ENCODE data around the gene ABCB8.
A peak's percentile ranks its signal among the peaks of the same experiment; 100 is the strongest.

ABCB8 gene

DNA sequence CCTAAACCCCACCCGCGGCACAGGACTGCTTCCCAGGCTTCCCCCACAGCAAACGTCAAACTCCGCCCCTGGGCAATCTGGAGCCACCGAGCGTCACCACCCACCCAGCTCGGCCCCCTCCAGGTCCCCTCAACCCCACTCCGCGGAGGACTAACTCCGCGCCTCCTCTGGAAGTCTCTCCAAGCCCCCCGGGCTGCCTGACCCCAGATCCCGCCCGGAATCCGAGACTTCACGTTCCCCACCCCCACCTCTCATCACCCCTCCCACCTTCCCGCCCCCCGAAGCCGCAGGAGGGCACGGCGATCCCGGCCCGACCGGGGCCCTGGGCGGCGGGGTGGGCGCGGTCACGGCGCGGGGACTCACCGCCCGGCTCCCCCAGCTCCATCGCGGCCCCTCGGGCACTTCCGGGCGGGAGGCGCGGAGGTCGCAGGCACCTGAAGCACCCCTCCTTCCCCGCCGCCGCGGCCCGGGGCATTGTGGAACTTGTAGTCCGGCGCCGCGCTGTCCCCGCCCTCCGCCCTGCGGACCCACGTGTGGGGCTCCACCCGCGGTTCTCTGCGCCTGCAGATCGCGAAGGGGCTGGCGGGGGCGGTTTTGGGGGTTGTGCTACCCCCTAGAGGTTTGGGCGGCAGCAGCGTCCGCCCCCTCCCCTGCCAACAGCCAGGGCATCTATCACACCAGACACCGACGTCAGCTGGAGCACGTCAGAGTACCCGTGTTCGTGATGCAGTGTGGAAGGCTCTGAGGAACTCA is 55.0 kb downstream of the ABCB8 start, which contains the start of gene TMUB1:
TSS of gene TMUB1 (minus strand) at position 423 of the 753 bp plus-strand sequence. CDS start 930 bp downstream, outside the sequence.
- in situ Hi-C loops (cut with MboI; ENCODE audit: low sequenced_read_pairs, unreplicated experiment): no loop called here
- DNase-seq (ENCODE audit: low spot score): peak; percentile 89
- TF ChIP-seq, protein P1, sequence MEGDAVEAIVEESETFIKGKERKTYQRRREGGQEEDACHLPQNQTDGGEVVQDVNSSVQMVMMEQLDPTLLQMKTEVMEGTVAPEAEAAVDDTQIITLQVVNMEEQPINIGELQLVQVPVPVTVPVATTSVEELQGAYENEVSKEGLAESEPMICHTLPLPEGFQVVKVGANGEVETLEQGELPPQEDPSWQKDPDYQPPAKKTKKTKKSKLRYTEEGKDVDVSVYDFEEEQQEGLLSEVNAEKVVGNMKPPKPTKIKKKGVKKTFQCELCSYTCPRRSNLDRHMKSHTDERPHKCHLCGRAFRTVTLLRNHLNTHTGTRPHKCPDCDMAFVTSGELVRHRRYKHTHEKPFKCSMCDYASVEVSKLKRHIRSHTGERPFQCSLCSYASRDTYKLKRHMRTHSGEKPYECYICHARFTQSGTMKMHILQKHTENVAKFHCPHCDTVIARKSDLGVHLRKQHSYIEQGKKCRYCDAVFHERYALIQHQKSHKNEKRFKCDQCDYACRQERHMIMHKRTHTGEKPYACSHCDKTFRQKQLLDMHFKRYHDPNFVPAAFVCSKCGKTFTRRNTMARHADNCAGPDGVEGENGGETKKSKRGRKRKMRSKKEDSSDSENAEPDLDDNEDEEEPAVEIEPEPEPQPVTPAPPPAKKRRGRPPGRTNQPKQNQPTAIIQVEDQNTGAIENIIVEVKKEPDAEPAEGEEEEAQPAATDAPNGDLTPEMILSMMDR (IDR thresholded peaks at IDR 0.05; ENCODE audit: borderline replicate concordance, control extremely low read depth, extremely low read depth, insufficient read depth, missing control alignments): no peak

DNA sequence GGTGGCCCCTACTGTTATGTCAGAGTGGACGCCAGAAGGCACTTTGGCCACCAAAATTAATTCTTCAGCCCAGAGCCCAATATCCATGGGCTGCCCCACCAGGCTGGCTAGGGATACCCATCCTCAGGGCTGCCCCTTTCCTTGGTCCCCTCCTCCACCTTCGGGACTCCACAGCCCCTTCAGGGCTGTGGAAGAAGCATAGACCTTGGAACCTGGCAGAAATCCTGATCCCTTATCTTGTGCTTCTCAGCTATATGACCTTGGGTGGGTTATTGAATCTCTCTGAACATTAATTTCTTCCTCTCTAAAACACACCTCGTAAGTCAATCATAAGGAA is 55.5 kb downstream of the ABCB8 start:
- DNase-seq (ENCODE audit: low spot score): no peak
- TF ChIP-seq, protein P1 (IDR thresholded peaks at IDR 0.05; ENCODE audit: borderline replicate concordance, control extremely low read depth, extremely low read depth, insufficient read depth, missing control alignments): no peak
- in situ Hi-C loops (cut with MboI; ENCODE audit: low sequenced_read_pairs, unreplicated experiment): no loop called here

DNA sequence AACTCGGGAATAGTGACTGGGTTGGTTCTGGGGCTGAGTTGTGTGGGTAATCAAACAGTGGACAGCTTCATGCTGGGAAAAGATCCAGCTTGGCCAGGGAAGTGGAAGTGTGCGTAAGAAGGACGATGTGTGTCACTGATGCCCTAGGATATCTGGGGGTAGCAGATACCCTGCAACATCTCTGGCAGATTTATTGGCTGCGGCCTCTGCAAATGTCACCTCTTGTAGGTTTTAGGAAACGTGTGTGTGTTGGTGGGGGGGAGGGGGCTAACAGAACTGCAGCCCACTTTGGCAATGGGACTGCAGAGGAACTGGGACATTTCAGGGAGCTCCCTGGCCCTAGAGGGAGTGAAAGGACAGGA is 57.1 kb downstream of the ABCB8 start:
- in situ Hi-C loops (cut with MboI; ENCODE audit: low sequenced_read_pairs, unreplicated experiment): no loop called here
- no peak for DNase-seq (ENCODE audit: low spot score)
- TF ChIP-seq, protein P1 (IDR thresholded peaks at IDR 0.05; ENCODE audit: borderline replicate concordance, control extremely low read depth, extremely low read depth, insufficient read depth, missing control alignments): no peak

DNA sequence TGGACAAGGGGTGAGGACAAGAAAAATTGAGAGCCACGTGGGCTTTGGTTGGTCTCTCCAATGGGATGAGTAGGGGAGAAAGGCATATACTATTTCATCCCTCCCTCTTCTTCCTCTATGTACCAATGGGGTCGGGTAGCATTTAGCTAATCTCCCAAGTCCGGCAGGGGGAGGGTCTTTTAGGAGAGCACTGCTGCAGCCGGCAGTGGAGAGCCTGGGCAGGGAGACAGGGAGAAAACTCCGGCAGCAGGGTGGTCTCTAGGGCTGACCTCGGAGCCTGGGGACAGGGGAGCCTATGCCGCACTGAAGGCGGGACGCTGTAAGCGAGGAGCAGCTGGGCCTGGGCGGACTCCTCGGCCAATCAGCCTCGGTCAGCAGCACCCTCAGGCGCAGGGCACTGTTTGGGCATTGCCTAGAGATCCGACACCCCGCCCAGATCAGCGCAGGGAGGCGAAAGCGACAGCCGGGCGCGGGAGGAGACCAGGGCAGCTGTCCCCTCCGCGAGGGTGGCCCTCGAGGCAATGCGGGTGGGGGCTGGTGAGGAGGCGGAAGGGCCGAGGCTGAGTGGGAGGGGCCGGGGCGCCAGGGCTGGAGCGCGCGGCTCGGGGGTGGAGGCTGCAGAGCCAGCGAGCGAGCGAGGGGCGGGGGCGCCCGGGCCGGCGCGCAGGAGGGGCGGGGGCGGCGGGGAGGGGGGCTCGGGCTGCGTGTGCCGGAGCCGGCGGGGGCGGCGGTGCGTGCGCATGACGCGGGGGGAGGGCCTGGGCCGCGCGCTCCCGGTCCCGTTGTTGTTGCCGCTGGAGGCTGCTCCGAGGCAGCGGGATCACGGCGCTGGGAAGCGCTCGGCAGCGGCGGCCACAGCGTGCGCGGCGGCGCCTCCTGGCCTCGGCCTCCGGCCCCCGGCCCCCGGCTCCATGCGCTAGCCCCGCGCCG is 57.7 kb downstream of the ABCB8 start, which contains the start of gene AGAP3:
TSS of gene AGAP3 (plus strand) at position 785 of the 930 bp plus-strand sequence. CDS start 267 bp downstream, outside the sequence.
- TF ChIP-seq, protein P1 (IDR thresholded peaks at IDR 0.05; ENCODE audit: borderline replicate concordance, control extremely low read depth, extremely low read depth, insufficient read depth, missing control alignments): no peak
- in situ Hi-C loops (cut with MboI; ENCODE audit: low sequenced_read_pairs, unreplicated experiment): no loop called here

DNA sequence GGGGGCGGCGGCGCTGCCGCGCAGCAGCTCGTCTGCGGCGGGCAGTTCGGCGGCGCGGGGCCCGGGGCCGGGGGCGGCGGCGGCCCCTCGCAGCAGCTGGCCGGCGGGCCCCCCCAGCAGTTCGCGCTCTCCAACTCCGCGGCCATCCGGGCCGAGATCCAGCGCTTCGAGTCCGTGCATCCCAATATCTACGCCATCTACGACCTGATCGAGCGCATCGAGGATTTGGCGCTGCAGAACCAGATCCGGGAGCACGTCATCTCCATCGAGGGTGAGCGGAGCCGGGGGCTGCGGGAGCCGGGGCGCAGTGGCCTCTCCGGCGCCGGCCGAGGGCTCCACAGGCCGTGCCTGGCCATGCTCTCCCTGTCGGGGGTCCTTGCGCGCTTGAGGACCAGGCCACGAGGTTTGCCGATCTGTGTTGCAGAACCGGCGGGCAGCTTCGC is 58.6 kb downstream of the ABCB8 start:
- in situ Hi-C loops (cut with MboI; ENCODE audit: low sequenced_read_pairs, unreplicated experiment): no loop called here
- DNase-seq (ENCODE audit: low spot score): no peak
- TF ChIP-seq, protein P1 (IDR thresholded peaks at IDR 0.05; ENCODE audit: borderline replicate concordance, control extremely low read depth, extremely low read depth, insufficient read depth, missing control alignments): no peak

More for the DNA sequence above, 57.7 kb downstream of the ABCB8 start, which contains the start of gene AGAP3:
- DNase-seq (ENCODE audit: low spot score): peak; percentile 92

DNA sequence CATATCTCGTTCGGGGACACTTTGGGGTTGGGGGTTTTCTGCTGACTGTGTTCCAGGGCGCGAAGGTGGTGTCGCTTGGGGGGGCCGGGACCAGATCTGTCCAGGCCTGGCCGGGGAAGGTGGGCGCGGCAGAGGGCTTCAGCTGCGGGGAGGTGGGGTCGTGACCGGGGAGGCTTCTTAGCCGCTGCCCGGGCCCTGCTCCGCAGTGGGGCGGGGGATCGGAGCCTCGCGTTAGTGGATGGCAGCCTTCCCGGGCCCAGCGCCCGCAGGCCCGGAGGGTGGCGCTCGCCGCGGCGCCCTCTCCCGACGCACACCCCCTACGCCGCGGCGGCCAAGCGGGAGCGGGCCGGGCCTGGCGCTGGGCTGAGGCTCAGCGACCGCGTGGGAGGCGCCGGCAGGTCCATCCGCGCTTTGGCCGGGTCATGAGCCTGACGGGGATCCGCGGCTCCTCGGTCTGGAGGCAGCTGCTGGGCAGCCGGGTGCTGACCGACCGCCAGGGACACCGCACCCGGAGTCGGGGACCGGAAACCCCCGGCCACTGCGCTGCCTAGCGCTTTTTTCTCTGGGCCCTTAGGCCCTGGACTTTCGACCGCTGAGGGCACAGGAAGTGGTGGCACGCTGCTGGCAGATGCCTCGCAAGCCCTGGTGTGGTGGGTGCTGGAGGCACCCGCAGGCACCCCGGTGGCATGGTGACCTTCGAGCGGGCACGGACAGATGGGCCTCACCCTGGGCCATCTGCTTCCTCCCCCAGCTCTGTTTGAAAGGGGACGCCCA is 59.2 kb downstream of the ABCB8 start:
- DNase-seq (ENCODE audit: low spot score): peak; percentile 70
- in situ Hi-C loops (cut with MboI; ENCODE audit: low sequenced_read_pairs, unreplicated experiment): no loop called here
- TF ChIP-seq, protein P1 (IDR thresholded peaks at IDR 0.05; ENCODE audit: borderline replicate concordance, control extremely low read depth, extremely low read depth, insufficient read depth, missing control alignments): peak; percentile 59

Data from GM13976 (cell line).